HUES64 (cell line): Measurements from ENCODE around the gene SLC4A3. TPM values are rescaled to one million over a fixed set of nuclear protein-coding genes. Genes with fewer than 3 reads are reported as not detected.

Source experiments
- H3K27ac ChIP-seq: 2 replicates; pipeline ENCODE4 v1.7.0; 2013; ENCODE audit warnings: low read depth, low read length, inconsistent platforms
- H3K27me3 ChIP-seq: 2 replicates; pipeline ENCODE4 v1.6.1; 2013; ENCODE audit warnings: mild to moderate bottlenecking, low read length; ENCODE audit not compliant: insufficient read depth
- H3K36me3 ChIP-seq: 2 replicates; pipeline ENCODE4 v1.6.1; 2013; ENCODE audit warnings: mild to moderate bottlenecking, low read length; ENCODE audit not compliant: insufficient read depth
- H3K4me1 ChIP-seq: 2 replicates; pipeline ENCODE4 v1.6.1; 2013; ENCODE audit warnings: mild to moderate bottlenecking, low read length, moderate library complexity; ENCODE audit not compliant: insufficient read depth
- H3K4me3 ChIP-seq: 2 replicates; pipeline ENCODE4 v1.5.1; 2013; ENCODE audit warnings: mild to moderate bottlenecking, low read length, moderate library complexity
- H3K9ac ChIP-seq: 2 replicates; pipeline ENCODE4 v1.6.1; 2013; ENCODE audit warnings: mild to moderate bottlenecking, low read depth, low read length
- H3K9me3 ChIP-seq: 2 replicates; pipeline ENCODE4 v1.6.1; 2013; ENCODE audit warnings: low read depth, low read length; ENCODE audit not compliant: insufficient read depth
- WGBS: fragments of 150-250, 120-280 bp; methylation state at CpG from one replicate; pipeline ENCODE4 v1.1.7; 2013; ENCODE audit warnings: missing lambda C conversion rate; 5-methylcytosine and 5-hydroxymethylcytosine counted together
- polyA plus RNA-seq, 2 experiments: library from polyadenylated mRNA; stranded (reverse); fragments of 50-300 nt; gene quantifications; one replicate each; pipeline ENCODE4 v1.2.3, GENCODE V29; 2013

Gene SLC4A3, protein sequence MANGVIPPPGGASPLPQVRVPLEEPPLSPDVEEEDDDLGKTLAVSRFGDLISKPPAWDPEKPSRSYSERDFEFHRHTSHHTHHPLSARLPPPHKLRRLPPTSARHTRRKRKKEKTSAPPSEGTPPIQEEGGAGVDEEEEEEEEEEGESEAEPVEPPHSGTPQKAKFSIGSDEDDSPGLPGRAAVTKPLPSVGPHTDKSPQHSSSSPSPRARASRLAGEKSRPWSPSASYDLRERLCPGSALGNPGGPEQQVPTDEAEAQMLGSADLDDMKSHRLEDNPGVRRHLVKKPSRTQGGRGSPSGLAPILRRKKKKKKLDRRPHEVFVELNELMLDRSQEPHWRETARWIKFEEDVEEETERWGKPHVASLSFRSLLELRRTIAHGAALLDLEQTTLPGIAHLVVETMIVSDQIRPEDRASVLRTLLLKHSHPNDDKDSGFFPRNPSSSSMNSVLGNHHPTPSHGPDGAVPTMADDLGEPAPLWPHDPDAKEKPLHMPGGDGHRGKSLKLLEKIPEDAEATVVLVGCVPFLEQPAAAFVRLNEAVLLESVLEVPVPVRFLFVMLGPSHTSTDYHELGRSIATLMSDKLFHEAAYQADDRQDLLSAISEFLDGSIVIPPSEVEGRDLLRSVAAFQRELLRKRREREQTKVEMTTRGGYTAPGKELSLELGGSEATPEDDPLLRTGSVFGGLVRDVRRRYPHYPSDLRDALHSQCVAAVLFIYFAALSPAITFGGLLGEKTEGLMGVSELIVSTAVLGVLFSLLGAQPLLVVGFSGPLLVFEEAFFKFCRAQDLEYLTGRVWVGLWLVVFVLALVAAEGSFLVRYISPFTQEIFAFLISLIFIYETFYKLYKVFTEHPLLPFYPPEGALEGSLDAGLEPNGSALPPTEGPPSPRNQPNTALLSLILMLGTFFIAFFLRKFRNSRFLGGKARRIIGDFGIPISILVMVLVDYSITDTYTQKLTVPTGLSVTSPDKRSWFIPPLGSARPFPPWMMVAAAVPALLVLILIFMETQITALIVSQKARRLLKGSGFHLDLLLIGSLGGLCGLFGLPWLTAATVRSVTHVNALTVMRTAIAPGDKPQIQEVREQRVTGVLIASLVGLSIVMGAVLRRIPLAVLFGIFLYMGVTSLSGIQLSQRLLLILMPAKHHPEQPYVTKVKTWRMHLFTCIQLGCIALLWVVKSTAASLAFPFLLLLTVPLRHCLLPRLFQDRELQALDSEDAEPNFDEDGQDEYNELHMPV
- 3.5 TPM for polyA plus RNA-seq (2013, experiment 1 of 2)
- polyA plus RNA-seq (2013, experiment 2 of 2), result 2.9 TPM

DNA sequence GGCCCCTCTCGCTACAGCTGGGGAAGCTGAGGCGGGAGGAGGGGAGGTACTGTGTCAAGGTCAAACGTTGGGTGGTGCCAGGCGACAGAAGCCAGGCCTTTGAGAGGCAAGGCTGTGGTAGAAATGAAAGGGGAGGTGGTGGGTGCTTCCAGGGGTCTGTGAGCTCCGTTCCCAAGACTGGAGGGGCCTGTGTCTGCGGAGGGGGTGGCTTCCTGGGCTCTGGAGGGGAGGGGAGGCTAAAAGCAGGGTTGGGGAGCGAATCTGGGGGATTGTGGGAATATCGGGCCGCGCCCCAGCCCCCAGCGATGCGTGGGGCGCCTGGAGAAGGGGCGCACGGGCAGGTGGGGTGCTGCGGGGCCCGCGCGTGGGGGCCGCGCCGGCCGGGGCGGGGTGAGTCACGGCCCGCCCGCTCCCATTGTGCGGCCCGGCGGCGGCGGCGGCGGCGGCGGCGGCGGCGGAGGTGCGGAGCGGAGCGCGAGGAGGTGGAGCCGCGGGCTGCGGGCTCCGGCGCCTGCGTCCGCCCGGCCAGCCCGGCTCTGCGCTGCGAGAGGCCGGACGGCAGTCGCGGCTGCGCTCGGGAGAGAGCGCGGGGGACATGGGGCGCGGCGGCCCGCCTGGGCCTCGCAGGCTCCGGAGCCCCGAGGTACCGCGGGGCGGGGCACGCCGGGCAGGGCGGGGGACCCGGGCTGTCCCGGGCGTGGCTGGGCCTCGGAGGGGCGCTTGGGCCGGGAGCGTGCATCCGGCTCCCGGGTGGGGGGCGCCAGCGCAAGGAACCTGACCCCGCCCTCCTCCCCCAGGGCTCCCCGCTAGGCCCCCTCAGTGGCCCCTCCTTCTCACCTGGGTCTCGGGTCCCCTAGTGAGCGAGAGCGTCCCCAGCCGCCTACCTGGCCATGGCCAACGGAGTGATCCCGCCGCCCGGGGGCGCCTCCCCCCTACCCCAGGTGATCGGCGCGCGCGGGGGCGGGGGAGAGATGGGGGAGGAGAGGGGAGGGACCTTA lies at the start of gene SLC4A3:
Gene SLC4A3 (plus strand): TSS at position 528 of the 998 bp plus-strand sequence. CDS start 363 bp downstream, at position 891.
- peaks cover 12% of the 10 kb centered on the region for H3K27me3 ChIP-seq
- peak within 1 kb of the TSS; percentile 60 for H3K4me3 ChIP-seq
- H3K27ac ChIP-seq, result no peak within 1 kb of the TSS
- H3K9me3 ChIP-seq, result no peaks in the 10 kb centered on the region
- no peaks in the 10 kb centered on the region for H3K36me3 ChIP-seq
- peak within 1 kb of the TSS; percentile 53 for H3K9ac ChIP-seq
- WGBS, result 2% methylated on average over 93 of the region's 103 CpGs
- 0 out of 2 replicates have a peak, but pooled peaks cover 4% of the 10 kb centered on the region for H3K4me1 ChIP-seq

DNA sequence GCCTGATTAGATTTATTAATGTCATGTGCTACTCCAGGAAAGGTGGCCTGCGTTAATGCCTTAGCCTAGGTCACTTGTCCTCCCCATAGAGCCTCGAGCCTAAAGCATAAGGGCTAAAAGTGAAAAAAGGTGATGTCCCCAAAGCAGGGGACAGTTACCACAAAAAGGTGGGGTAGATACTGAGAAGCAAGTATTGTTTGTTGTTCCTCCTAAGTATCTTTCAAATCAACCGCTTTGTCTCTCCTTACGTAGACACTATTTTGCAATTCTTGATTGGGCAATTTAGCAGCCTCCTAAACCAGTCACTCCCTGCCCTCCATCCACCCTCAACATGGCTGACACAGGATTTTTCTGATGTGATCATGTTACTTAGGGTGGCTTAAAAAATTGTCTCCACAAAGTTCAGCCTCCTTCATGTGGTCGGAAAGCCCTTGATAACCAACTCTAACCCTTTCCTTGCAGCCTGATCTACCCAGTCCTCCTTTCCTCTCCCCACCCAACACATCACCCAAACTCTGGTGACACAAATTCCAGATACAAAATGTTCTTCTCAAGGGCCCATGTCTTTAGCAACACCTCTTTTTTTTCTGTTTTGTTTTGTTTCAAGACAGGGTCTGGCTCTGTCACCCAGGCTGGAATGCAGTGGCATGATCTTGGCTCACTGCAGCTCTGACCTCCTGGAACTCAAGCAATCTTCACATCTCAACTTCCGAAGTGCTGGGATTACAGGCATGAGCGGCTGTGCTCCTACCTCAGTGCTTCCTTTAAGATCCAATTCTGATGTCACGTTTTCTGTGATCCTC lies 48.4 kb upstream of the SLC4A3 start:
- H3K4me1 ChIP-seq, result peaks cover 24% of the 10 kb centered on the region
- H3K4me3 ChIP-seq, result no peak overlapping the region
- H3K27me3 ChIP-seq, result no peaks in the 10 kb centered on the region
- H3K9me3 ChIP-seq, result no peaks in the 10 kb centered on the region
- H3K36me3 ChIP-seq, result no peaks in the 10 kb centered on the region
- 90% methylated on average over 8 of the region's 8 CpGs for WGBS
- no peak overlapping the region for H3K27ac ChIP-seq
- no peak overlapping the region for H3K9ac ChIP-seq

DNA sequence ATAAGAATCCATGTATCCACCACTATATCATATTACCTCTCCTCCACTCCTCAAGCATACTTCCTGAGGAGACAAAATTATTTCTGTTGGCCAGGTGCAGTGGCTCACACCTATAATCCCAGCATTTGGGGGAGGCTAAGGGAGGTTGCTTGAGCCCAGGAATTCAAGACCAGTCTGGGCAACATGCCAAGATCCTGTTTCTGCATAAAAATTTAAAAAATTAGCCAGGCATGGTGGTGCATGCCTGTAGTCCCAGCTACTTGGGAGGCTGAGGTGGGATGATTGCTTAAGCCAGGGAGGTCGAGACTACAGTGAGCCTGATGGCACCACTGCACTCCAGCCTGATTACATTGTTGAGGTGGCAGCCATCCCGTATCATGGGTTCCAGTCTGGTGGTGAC lies 46.1 kb upstream of the SLC4A3 start:
- Histone ChIP-seq H3K27me3 (no peaks in the 10 kb centered on the region), H3K4me3 (no peak overlapping the region), H3K9me3 (no peaks in the 10 kb centered on the region), H3K4me1 (peaks cover 22% of the 10 kb centered on the region), H3K9ac (no peak overlapping the region), H3K27ac (no peak overlapping the region), H3K36me3 (no peaks in the 10 kb centered on the region)
- 87% methylated on average over 2 of the region's 2 CpGs for WGBS

DNA sequence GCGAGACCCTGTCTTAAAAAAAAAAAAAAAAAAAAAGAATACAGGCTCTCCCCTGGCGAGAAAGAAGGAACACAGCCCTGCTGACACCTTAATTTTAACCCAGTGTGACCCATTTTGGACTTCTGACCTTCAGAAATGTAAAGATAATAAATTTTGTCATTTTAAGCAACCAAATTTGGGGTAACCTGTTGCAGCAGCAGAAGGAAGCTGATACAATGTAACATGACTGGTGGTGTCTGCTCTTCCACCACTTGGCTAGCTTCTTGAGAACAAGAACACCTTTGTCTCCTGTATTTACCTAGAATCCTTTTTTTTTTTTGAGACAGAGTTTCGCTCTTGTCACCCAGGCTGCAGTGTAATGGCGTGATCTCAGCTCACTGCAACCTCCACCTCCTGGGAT lies 36.3 kb upstream of the SLC4A3 start:
- H3K27ac ChIP-seq, result no peak overlapping the region
- peaks cover 2% of the 10 kb centered on the region; the same call in 1 of the 2 replicates for H3K27me3 ChIP-seq
- no peaks in the 10 kb centered on the region for H3K9me3 ChIP-seq
- H3K4me1 ChIP-seq, result peaks cover 8% of the 10 kb centered on the region; the same call in 1 of the 2 replicates
- WGBS, result 54% methylated on average over 4 of the region's 4 CpGs
- H3K9ac ChIP-seq, result no peak overlapping the region
- no peaks in the 10 kb centered on the region for H3K36me3 ChIP-seq
- no peak overlapping the region for H3K4me3 ChIP-seq

DNA sequence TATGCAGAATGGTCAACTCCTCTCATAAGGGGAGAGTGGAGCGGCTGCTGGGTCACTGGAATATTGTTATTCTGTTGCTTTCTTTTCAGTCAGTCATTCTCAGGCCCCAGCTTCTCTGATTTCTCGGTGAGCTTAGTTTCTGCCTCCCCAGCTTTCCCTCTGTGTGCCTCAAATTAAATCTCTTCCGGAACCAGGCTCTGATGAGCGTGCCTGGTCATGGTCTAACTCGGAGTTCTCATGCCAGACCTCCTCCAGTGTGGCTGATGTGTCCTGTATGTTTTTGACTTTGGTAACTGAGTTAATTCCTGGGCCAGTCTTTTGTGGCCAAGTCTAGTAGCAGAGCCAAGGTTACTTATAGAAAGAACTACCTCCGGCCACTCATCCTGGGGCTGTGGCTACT lies 34.7 kb upstream of the SLC4A3 start:
- no peak overlapping the region for H3K4me3 ChIP-seq
- H3K36me3 ChIP-seq, result no peaks in the 10 kb centered on the region
- 89% methylated on average over 6 of the region's 6 CpGs for WGBS
- H3K9me3 ChIP-seq, result no peaks in the 10 kb centered on the region
- H3K27me3 ChIP-seq, result no peaks in the 10 kb centered on the region
- H3K4me1 ChIP-seq, result peaks cover 18% of the 10 kb centered on the region
- H3K9ac ChIP-seq, result 0 out of 2 replicates have a peak overlapping the region, but pooled peaks have one; percentile 36
- no peak overlapping the region for H3K27ac ChIP-seq

DNA sequence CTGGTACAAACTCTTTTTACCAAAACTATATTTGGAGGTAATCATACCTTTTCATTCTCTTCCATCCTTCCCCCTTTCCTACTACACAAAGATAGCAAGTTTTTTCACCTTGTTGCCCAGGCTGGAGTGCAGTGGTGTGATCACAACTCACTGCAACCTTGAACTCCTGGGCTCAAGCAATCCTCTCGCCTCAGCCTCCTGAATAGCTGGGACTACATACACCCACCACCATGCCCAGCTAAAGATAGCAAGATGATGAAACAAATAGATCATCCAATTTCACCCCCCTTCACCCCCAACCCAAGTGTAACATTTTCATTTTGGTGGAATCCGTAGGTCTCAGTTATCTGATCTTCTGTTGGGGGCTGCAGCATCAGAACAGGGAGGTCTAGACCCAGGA lies 34.3 kb upstream of the SLC4A3 start:
- no peaks in the 10 kb centered on the region for H3K9me3 ChIP-seq
- no peaks in the 10 kb centered on the region for H3K27me3 ChIP-seq
- 89% methylated on average over 2 of the region's 2 CpGs for WGBS
- peaks cover 18% of the 10 kb centered on the region for H3K4me1 ChIP-seq
- H3K36me3 ChIP-seq, result no peaks in the 10 kb centered on the region
- H3K4me3 ChIP-seq, result no peak overlapping the region
- H3K27ac ChIP-seq, result no peak overlapping the region
- H3K9ac ChIP-seq, result no peak overlapping the region

DNA sequence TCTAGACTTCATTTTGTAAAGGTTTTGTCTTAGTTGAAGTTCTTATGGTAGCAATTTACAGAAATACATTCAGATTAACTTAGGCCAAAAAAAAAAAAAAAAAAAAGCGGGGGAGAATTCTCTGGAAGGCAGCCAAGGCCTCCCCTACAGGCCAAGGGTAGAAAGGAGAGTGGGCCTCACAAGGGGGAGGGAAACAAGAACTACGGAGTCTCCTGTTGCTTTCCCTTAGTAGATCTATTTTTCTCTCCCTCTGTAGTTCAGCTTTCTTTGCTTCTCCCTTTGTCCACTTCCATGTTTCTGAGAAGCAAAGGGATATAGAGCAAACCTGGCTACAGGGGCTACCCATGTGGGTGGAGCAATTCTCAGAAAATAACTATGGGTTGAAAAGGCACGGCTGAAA lies 32.2 kb upstream of the SLC4A3 start:
- no peaks in the 10 kb centered on the region for H3K9me3 ChIP-seq
- no peak overlapping the region for H3K9ac ChIP-seq
- no peaks in the 10 kb centered on the region for H3K27me3 ChIP-seq
- H3K27ac ChIP-seq, result peak overlapping the region; percentile 53
- H3K36me3 ChIP-seq, result no peaks in the 10 kb centered on the region
- WGBS, result 65% methylated on average over 2 of the region's 3 CpGs
- H3K4me3 ChIP-seq, result no peak overlapping the region
- peaks cover 18% of the 10 kb centered on the region for H3K4me1 ChIP-seq

DNA sequence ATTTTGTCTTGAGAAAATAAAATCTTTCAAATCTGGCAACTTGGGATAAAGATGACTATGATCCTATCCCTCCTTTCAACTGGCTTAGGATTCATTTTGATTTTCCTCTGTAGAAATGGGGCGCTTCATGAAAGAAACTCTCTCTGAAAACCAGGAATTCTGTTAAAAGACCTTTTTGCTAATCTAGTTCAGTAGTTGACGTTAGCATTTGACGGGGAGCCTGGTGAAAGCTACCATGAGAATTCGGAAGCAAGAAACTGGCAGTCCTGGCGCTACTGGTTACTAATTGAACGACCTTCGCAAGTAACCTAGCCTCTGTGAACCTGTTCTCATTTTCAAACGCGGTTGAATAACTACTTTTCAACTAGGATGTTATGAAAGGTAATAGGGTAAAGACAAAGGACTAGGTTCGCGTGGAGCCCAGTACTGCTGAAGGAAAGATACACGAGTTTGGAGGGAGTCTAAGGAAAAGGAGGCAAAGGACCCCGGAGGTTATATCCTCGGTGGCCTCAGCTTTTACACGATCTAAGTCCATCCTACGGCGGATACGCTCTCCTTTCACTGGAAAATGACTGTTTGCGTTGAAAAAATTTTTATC lies 30.4 kb upstream of the SLC4A3 start:
- Histone ChIP-seq H3K9ac (peak overlapping the region; percentile 96), H3K36me3 (peaks cover 11% of the 10 kb centered on the region), H3K27ac (peak overlapping the region; percentile 98), H3K27me3 (no peaks in the 10 kb centered on the region), H3K4me3 (peak overlapping the region; percentile 92), H3K9me3 (no peaks in the 10 kb centered on the region), H3K4me1 (peaks cover 18% of the 10 kb centered on the region)
- 9% methylated on average over 19 of the region's 19 CpGs for WGBS

DNA sequence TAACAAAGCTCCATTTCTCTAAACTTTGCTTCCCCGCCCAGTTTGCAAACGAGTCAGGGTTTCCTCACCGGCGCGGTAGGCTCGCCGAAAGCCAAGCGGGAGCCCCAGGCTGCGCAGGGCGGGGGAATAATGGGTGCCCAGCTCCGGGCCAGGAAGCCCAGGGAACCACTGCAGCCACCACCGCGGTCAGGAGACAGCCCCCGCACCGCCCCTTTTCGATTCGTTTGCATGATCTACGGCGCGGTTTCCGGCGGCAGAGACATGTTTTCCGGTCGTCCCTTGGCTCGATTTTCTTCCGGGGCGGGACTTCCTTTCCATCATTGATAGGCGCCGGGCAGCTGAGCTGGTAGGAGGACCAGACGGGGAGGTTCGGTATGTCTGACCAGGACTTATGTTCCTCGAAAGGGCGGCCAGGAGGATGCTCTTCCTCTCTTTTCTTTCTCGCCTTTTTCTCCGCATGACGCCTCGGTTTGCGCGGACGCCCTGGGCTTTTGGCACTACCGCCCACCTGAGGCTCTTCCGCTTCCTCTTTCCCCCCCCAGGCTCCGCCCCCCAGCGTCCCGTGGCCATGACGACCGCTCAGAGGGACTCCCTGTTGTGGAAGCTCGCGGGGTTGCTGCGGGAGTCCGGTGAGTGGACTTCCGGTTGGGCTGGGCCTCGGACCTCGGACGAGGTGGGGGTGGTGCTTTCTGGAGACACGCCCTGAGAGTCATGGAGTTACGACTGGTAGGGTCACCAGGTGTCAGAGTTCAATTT lies 29.7 kb upstream of the SLC4A3 start, which contains the start of gene STK11IP:
Gene STK11IP (plus strand): TSS at position 306 of the 756 bp plus-strand sequence. CDS start 263 bp downstream, at position 569.
- Histone ChIP-seq H3K27me3 (no peaks in the 10 kb centered on the region), H3K9me3 (no peaks in the 10 kb centered on the region), H3K4me1 (peaks cover 18% of the 10 kb centered on the region), H3K9ac (peak within 1 kb of the TSS; percentile 96), H3K4me3 (peak within 1 kb of the TSS; percentile 92), H3K27ac (peak within 1 kb of the TSS; percentile 98), H3K36me3 (peaks cover 17% of the 10 kb centered on the region)
- under 1% methylated on average over 57 of the region's 57 CpGs for WGBS
